GM21528 (cell line): ENCODE measurements around the gene OR2S2.
"Not testable (repeated sequence)": the region's sequence is repeated elsewhere in the genome, so short reads cannot be mapped to it uniquely, and the experiment has no call there.

Source experiments
- ATAC-seq: cut with Tn5 transposase; IDR thresholded peaks from one replicate; pipeline ENCODE4 v1.9.1; 2021; ENCODE audit warnings: mild to moderate bottlenecking, moderate library complexity; ENCODE audit not compliant: unreplicated experiment, low FRiP score

The OR2S2 gene, protein sequence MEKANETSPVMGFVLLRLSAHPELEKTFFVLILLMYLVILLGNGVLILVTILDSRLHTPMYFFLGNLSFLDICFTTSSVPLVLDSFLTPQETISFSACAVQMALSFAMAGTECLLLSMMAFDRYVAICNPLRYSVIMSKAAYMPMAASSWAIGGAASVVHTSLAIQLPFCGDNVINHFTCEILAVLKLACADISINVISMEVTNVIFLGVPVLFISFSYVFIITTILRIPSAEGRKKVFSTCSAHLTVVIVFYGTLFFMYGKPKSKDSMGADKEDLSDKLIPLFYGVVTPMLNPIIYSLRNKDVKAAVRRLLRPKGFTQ

DNA sequence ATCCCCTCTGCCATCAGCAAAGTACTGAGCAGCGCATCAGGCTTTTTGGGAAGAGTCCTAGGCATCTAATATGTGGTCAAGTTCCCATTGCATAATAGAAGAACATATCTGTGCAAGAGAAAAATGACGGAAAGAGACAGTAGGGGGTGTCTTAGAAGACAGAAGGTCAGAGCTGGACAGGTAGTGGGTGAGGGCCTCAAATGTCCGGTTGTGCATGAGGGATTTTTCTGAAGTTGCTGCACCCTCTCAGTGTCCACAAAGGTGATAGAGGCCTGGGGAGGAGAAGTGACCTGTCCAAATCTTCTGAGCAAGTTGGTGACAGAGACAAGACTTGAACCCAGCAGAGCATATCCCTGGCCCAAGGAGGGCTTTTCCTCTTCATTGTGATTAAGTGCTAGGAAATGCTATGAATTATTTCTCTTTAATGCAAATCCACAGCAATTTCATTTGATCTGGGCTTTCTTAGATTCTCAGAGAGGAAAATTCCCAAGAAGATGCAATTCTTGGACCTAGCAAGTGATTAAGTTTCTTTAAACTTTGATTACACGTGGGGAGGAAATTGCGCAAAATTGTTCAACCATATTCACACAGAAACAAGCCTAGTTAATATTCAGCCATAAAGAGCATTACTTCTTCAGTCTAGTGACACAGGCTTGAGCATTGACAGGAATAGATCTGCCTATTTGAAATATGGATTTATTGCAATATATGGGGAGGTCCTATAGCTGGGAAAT, at the start of gene OR2S2:
TSS of gene OR2S2 (minus strand) at position 51 of the 734 bp plus-strand sequence. CDS start 56 bp downstream, outside the sequence.
- no peak for ATAC-seq

DNA sequence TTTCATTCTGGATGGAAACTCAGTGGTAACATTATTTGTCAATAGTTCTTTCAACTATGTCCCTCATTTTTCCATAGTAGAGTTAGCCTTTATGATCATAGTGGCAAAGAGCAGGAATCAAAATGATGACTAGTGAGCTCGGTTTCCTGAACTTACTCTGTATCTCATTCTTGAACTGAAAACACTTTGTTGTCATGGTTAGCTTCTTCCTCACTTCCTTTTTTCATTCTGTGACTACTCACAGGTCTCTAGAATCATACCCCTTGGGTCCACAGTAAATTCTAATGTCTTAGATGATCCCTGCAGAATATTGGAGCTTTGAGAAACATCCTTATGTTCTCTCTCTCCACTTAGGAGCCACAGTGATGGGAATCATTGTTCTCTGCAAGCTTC, 49.4 kb upstream of the OR2S2 start:
- no peak for ATAC-seq

DNA sequence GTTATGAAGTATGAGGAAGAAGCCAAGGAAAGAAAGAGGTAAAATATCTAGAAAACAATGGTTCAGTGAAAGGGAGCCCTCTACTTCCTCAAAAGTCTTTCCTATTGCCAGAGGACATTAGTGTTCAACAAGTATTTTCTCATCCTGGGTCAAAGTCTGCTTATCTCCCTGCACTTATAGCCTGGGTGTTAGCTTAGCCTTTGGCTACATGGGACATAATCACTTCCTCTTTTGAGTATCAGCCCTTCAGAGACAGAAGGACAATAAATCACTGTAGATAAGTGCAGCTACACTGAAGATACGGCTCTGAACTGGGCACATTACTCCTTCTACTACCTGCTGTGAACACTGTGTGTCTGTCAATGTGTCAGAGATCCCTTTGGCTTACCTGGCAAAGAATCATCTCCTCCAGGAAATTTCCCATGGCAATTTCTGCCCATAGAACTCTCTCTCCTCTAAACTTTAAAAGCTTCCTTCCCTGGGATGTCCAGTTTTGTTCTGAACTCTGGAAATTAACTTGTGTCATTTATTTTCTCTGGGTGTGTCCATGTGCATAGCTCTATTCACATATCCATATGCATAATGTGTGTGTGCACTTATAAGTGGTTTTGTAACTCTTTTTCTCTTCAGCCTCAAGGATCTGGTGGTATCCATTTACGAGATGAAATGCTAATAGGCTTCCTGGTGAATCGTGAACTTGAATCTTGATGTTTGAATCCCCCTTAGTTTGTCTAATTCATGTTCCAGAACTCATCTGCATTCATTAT, 48.8 kb upstream of the OR2S2 start:
- ATAC-seq, result no peak

DNA sequence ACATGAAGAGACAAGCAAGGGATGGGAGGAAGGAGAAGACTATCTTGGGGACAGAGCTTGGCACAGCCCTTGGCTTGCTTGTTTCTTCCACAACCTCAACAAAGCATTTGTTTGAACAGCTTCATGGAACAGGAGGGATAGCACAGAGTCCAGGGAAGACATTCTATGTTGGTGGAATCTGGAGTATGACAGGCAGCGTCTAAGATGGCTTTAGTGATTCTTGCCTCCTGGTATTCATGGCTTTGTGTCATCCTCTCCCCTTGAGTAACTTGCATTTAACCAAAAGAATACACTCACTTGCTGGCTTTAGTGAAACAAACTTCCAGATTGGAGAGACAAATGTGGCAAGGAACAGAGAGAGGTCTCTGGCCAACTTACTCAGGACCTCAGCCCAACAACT, 47.9 kb upstream of the OR2S2 start:
- no peak for ATAC-seq

DNA sequence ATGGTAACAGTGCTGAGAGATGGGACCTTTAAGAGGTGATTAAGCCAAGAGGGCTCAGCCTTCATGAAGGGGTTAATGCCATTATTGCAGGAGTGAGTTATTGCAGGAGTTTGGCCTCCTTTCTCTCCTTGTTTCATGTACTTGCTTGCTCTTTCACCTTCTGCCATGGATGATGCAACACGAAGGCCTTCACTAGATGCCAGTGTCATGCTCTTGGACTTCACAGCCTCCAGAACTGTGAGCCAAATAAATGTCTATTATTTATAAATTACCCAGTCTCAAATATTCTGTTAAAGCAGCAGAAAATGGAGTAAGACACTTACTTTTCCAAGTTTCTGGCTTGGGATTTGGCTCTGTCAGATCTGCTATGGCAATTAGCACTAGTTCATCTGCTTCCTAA, 40.4 kb upstream of the OR2S2 start:
- ATAC-seq, result no peak

DNA sequence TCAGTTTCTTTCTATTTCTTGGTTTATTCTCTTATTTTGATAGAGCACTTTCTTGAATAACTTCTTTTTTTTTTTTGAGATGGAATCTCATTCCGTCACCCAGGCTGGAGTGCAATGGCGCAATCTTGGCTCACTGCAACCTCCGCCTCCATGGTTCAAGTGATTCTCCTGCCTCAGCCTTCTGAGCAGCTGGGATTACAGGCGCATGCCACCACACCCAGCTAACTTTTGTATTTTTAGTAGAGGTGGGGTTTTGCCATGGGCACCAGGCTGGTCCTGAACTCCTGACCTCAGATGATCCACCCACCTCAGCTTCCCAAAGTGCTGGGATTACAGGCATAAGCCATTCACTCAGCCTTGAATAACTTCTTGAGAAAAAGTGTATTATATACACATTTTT, 39.1 kb upstream of the OR2S2 start:
- ATAC-seq, result not testable (repeated sequence)

DNA sequence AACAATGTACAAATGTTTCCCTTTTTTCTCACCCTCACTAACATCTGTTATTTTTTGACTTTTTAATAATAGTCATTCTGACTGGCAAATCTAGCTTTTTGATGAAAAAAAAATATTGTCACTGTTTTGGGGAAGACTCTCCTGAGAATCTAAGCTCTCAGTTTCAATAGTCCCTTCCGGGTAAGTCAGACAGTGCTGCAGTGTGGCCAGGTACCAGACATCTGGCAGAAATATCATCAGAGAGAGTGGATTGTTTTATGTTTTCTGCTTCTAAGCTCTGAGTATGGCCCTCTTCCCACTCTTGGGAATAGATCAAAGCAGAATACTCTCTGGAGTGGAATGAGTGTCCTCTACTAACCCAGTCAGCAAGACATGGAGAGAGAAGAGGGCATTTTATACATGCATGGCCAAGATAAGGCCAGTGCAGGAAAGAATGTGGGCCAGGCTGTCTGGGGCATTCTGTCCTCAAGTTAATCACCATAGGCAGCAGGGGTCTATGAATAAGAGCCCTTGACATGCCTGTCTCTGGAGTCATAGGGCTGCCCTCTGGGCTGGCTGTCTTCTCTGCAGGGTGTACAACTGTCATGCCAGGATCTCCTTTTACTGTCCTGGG, 38.5 kb upstream of the OR2S2 start:
- no peak for ATAC-seq

DNA sequence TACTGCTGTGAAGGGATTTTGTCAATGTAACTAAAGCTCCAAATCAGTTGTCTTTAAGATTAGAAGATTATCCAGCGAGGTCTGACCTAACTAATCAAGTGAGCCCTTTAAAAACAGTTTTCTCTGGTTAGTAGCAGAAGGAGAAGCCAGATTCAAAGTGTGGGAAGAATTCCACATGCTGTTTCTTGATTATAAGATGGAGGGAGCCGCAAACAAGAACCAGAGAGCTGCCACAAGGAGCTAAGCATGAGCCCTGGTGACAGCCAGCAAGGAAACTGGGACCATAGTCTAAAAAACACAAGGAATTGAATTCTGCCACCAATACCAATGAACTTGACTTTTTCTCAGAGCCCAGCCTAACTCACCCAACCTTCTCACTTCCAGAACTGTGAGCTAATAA, 37.0 kb upstream of the OR2S2 start:
- ATAC-seq, result no peak

DNA sequence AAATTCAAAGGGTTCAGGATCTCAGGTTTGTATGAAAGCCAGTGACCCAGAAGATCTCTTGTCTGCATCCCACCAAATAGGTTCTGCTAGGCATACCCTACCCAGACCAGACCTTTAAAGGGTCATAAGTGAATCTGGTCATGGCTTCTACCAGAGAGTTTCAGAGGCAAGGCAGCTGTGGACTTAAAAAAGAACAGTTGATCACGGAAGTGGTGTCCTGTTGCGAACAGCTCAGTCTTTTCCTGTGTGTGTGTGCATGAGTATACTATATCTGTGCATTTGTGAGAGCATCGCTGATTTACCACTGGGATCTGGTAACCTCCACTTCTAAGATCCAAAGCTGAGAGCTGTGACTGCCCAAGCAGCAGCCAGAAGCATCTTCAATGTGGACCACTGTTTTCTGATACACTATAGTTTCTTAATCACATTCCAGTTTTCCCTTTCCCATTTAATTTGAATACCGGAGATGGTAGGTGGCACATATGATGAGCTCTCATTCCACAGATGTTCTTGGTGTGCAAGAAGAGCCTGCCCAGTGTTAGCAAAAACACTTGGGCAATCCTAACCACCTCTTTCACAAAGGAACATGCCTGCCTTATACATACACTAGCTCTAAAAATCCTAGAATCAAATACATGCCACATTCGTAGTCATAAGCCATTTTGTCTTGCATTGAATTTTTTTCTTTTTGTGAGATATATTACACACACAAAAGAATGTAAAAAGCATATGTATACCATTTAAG, 36.2 kb upstream of the OR2S2 start:
- ATAC-seq, result no peak

DNA sequence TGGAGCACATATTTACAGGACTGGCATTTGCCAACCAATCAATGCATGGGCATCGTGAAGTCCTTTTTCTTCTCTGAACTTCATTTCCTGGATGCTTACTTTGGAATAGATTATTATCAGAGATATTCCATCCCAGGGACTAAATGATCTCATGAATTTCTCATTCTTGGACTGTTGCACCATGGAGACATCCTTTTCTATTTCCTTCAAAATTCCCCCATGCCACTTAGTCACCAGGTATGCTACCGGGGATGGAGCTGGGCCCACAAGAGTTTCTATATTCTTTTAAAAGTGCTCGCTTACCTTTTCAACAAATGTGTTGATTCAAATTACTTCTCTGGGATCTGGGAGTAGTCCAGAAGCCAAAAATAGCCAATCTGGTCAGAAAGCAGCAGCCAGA, 35.2 kb upstream of the OR2S2 start:
- ATAC-seq, result not testable (repeated sequence)

DNA sequence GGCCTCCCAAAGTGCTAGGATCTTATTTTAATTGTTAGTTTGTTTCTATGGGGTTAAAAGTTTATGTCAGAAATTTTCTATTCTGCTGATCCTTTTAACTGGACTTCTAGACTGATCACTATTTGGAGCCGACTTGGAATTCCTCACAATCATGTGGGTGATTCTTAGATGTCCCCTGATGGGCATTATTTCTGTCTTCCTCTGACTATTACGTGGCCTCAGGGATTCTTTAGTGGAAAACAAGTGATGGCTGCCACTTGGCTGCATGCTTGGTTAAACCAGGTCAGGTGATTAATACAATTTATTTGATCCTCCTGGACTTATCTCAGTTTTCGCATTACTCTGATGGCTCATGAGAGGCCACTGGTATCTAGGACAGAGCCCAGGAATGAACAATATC, 32.2 kb upstream of the OR2S2 start:
- ATAC-seq, result no peak

DNA sequence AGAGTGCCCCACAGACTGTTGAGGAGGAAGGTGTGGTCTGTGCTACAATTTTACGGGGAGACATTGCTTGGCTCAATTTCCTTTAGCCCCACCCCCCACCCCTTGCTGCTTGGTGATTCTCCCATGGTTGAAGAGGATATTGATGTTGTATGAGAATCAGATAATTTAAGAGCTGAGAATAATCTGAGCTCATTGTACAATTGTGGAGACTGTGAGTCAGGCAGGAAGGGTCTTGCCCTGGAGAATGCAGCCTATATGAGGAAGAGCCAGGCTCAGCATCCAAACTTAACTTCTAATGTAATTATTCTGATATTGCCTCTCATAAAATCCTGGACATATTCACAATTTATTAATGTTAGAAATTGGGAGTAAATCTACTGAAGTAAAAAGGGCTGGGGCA, 26.1 kb upstream of the OR2S2 start:
- no peak for ATAC-seq

DNA sequence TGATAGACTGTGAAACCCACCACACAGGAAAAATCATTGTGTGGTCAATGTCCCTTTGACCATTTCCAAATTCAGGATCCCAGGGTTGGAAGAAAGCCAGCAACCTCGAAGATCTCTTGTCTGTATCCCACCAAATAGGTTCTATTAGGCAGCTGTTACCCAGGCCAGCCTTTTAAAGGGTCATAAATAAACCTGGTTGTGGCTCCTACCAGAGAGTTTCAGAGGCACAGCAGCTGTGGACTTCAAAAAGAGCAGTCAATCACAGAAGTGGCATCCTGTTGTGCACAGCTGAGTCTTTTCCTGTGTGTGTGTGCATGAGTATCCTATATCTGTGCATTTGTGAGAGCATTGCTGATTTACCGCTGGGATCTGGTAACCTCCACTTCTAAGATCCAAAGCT, 23.7 kb upstream of the OR2S2 start:
- no peak for ATAC-seq

DNA sequence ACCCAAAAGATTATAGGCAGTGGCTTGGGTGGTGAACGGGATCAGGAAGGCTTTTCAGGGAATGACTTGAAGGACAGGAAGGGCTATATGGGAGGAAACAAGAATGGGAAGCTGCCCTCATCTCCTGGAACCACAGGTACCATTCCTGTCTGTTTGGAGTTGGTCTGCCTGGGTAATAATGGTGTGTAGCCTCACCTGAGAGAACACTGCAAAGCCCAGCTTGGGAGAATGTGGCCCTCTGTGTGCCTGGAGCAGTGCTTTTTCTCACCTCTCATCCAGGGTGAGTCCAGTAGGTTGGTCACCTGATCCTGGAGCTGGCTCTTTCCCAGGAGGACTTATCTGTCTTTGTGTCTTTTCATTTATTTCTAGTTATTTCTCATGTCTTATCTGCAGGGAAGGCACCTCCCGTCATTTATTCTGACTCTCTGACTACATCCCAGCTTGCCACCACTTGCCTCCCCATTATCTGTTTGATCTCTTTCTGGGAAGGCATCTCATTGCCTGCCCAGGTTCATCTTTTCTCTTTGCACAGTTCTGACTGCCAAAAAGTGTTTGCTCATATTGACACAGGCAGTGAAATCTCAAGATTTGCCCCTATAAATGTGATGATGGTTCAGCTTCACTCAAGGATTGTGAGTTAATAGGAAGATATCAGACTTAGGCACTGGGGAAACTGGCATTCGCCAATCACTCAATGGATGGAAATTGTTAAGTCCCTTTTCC, 22.5 kb upstream of the OR2S2 start:
- no peak for ATAC-seq

DNA sequence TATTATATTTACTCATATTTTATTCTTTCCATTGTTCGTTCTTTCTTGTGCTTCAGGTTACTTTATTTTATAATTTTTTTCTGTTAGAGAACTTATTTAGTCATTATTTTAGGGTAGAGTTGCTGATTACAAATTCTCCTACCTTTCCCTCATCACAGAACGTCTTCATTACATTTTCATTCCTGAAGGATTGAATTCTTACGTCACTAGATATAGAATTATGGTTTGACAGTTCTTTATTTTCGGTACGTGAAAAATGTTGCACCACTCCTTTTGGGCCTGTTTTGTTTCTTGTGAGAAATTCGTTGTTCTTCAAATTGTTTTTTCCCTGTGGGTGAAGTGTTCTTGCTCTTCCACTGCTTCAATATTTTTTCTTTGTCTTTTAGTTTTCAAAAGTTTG, 20.8 kb upstream of the OR2S2 start:
- ATAC-seq, result no peak

DNA sequence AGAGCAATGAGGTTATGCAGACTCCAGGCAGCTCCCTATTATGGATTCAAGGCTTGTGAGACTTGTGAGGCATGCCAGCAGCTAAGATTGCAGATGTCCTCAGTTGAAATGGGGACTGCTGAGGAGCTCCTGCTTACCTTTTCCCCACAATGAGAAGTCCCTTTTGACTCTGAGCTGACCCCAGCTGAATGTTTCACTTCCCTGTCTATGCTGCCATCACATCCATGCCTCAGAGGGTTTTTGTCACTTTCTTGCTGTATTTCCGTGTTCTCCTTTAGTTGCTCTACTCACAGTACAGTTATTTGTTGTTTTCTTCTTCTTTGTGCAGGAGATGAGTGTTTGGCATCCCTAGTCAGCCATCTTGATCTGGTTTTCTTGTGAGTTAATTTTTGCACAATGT, 18.8 kb upstream of the OR2S2 start:
- ATAC-seq, result no peak

DNA sequence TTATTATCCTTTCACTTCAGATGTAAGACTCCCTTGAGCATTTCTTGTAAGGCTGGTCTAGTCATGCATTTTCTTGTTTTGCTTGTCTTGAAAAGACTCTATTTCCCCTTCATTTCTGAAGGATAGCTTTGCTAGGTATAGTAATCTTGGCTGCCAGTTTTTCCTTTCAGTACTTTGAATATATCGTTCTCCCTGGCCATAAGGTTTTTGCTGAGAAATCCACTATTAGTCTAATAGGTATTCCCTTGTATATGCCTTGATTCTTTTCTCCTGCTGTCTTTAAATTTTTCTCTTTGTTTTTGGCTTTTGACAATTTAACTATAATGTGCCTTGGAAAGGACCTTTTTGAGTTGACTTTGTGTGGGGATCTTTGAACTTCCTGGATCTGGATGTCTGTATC, 16.8 kb upstream of the OR2S2 start:
- no peak for ATAC-seq

DNA sequence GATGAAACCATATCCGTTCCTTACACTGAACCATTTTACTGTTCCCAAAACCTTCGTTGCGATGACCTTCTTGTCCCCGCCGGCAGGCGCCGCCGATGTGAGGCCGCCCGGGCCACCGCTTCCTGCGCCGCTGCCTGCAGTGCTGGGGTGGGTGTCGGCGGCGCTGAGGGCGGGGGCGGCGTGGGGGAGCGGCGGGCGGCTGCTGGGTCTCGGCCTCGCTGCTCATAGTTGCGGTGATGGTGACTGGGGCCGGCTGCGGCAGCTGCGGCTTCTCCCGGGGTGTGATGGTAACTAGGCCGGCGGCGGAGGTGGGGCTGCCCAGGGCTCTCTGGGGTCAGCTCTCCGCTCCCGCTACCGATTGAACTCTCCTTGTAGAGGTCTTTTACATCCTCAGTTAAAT, 14.1 kb upstream of the OR2S2 start:
- no peak for ATAC-seq

DNA sequence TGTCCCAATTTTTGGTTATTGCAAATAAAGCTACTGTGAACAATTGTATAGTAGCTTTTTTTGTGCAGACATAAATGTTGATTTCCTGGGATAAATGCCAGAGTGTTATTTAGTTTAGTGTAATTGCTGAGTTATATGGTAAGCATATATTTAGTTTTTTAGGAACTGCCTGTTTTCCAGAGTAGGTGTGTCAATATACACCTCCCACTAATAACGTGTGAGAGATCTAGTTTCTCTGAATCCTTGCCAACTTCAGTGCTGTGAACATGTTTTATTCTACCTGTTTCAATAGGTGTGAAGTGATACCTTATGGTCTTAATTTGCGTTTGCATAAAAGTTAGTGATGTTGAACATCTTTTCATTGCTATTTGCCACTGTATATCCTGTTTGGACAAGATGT, 9.1 kb upstream of the OR2S2 start:
- no peak for ATAC-seq

DNA sequence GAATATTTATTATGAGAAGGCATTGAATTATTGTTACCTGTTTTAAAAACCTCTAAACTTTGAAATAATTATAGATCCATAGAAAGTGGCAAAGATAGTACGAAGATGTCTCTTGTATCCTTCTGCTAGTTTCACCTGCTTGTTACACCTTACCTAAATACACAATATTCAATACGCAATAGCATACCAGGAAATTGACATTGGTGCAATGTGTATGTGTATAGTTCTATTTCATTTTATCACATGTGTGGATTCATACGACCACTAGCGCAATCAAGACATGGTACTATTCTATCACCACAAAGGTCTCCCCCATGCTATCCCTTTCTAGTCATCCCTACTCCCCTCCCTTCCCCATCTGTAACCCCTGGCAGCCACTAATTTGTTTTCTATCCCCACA, 8.5 kb upstream of the OR2S2 start:
- no peak for ATAC-seq
